CD4-positive, CD25-positive, alpha-beta regulatory T cell (primary cell): ENCODE results near the gene INTS6L. TPM values are rescaled to one million over a fixed set of nuclear protein-coding genes. Genes with fewer than 3 reads are reported as not detected.
A peak's percentile ranks its signal among the peaks of the same experiment; 100 is the strongest.

Experiments
- ATAC-seq, 2 donors: fragments of 150-1000 bp; cut with Tn5 transposase; one replicate each; pipeline ENCODE4 v1.10.0; 2021; ENCODE audit warnings: low read depth in 2 of 2, moderate number of reproducible peaks in 2 of 2, moderate library complexity in 1 of 2
- DNase-seq, 3 donors: peaks; one replicate each; pipeline versions ENCODE4 v3.0.0 to v3.0.0-alpha.2; 2012 to 2022; ENCODE audit warnings: mixed read lengths in 1 of 3
- H3K27ac ChIP-seq: one replicate; pipeline ENCODE4 v1.7.0; 2013; ENCODE audit warnings: mild to moderate bottlenecking, low read length; ENCODE audit not compliant: insufficient read depth, poor library complexity, severe bottlenecking
- H3K27me3 ChIP-seq: one replicate; pipeline ENCODE4 v1.7.0; 2013; ENCODE audit warnings: low read length; ENCODE audit not compliant: control insufficient read depth, insufficient read depth
- H3K36me3 ChIP-seq: one replicate; pipeline ENCODE4 v1.7.0; 2013; ENCODE audit warnings: mild to moderate bottlenecking, low read length, moderate library complexity; ENCODE audit not compliant: control insufficient read depth, insufficient read depth
- H3K4me1 ChIP-seq: 2 replicates; pipeline ENCODE4 v1.7.0; 2013; ENCODE audit warnings: mild to moderate bottlenecking, low read length; ENCODE audit not compliant: insufficient read depth, control insufficient read depth, poor library complexity, severe bottlenecking
- H3K4me3 ChIP-seq: one replicate; pipeline ENCODE4 v1.7.0; 2013; ENCODE audit warnings: low read depth, mild to moderate bottlenecking, low read length, moderate library complexity
- H3K9me3 ChIP-seq, 2 experiments: 1 replicate in 1 of 2; 2 replicates in 1 of 2; pipeline ENCODE4 v1.7.0; 2013; ENCODE audit warnings: low read length in 2 of 2, mild to moderate bottlenecking in 1 of 2, moderate library complexity in 1 of 2; ENCODE audit not compliant: control insufficient read depth in 2 of 2
- H3K27ac Mint-ChIP-seq, 3 donors: one replicate each; pipeline ENCODE4 v1.8.0; 2020 to 2022; ENCODE audit warnings: mild to moderate bottlenecking in 3 of 3, mixed read lengths in 3 of 3, moderate library complexity in 2 of 3
- H3K27me3 Mint-ChIP-seq: one replicate; pipeline ENCODE4 v1.8.0; 2022; ENCODE audit warnings: mild to moderate bottlenecking, mixed read lengths
- H3K36me3 Mint-ChIP-seq: one replicate; pipeline ENCODE4 v1.8.0; 2020; ENCODE audit warnings: mixed read lengths
- H3K4me1 Mint-ChIP-seq, 4 donors: one replicate each; pipeline ENCODE4 v1.8.0; 2020 to 2022; ENCODE audit warnings: mixed read lengths in 4 of 4, mild to moderate bottlenecking in 1 of 4
- H3K4me3 Mint-ChIP-seq, 4 donors: one replicate each; pipeline ENCODE4 v1.8.0; 2020 to 2022; ENCODE audit warnings: mild to moderate bottlenecking in 4 of 4, mixed read lengths in 4 of 4, moderate library complexity in 3 of 4
- H3K9me3 Mint-ChIP-seq, 7 donors: one replicate each; pipeline ENCODE4 v1.8.0; 2020 to 2022; ENCODE audit warnings: mixed read lengths in 7 of 7, mild to moderate bottlenecking in 3 of 7, moderate library complexity in 2 of 7
- polyA plus RNA-seq, 4 donors: library from polyadenylated mRNA; unstranded; fragments of 300-500 nt; fragmentation: Illumina TruSeq; gene quantifications; one replicate each; pipeline ENCODE4 v1.2.3, GENCODE V29; 2021
- total RNA-seq: library from RNA; stranded (reverse); gene quantifications from one replicate; pipeline ENCODE4 v1.2.3, GENCODE V29; 2022

The INTS6L gene
- total and polyA plus RNA-seq, 5 donors from 2014 or later, result 5.7 to 28.4 (median 6.0) TPM

- Histone ChIP-seq H3K4me1 (no peaks in the 10 kb centered on the region), H3K4me3 (no peak overlapping the region), H3K9me3 (no peaks in the 10 kb centered on the region), H3K27ac (no peak overlapping the region), H3K36me3 (no peaks in the 10 kb centered on the region), H3K27me3 (no peaks in the 10 kb centered on the region)
- DNase-seq (no peak), ATAC-seq (no peak)
- H3K4me1 Mint-ChIP-seq, result no peaks in the 10 kb centered on the region
- H3K27ac Mint-ChIP-seq, result peak overlapping the region in 1 of 3 donors; percentile 1
- no peak overlapping the region for H3K4me3 Mint-ChIP-seq
- H3K27me3 Mint-ChIP-seq, result peaks cover 6% of the 10 kb centered on the region
- no peaks in the 10 kb centered on the region for H3K36me3 Mint-ChIP-seq
- peaks cover 0 to 3% (median 0%) of the 10 kb centered on the region in 7 donors for H3K9me3 Mint-ChIP-seq
These were observed 30.9 kb upstream of the INTS6L start for GRCh38 chrX:135489542-135489941.

GRCh38 chrX:135490979-135491514 is 29.4 kb upstream of the INTS6L start:
- Mint-ChIP-seq H3K27me3 (peaks cover under 1% of the 10 kb centered on the region), H3K36me3 (no peaks in the 10 kb centered on the region), H3K27ac (no peak overlapping the region), H3K9me3 (peaks cover 0 to 4% (median 0%) of the 10 kb centered on the region in 7 donors), H3K4me3 (no peak overlapping the region), H3K4me1 (no peaks in the 10 kb centered on the region)
- H3K4me3 ChIP-seq, result no peak overlapping the region
- H3K27me3 ChIP-seq, result no peaks in the 10 kb centered on the region
- no peak for ATAC-seq
- no peaks in the 10 kb centered on the region for H3K4me1 ChIP-seq
- no peaks in the 10 kb centered on the region for H3K9me3 ChIP-seq
- no peaks in the 10 kb centered on the region for H3K36me3 ChIP-seq
- DNase-seq, result no peak
- no peak overlapping the region for H3K27ac ChIP-seq

- Mint-ChIP-seq H3K36me3 (no peaks in the 10 kb centered on the region), H3K27ac (no peak overlapping the region), H3K4me3 (no peak overlapping the region), H3K4me1 (no peaks in the 10 kb centered on the region), H3K9me3 (peaks cover 0 to 4% (median 0%) of the 10 kb centered on the region in 7 donors), H3K27me3 (peaks cover 6% of the 10 kb centered on the region)
- no peak overlapping the region for H3K4me3 ChIP-seq
- H3K27me3 ChIP-seq, result no peaks in the 10 kb centered on the region
- no peaks in the 10 kb centered on the region for H3K4me1 ChIP-seq
- ATAC-seq (no peak), DNase-seq (no peak)
- no peaks in the 10 kb centered on the region for H3K9me3 ChIP-seq
- no peaks in the 10 kb centered on the region for H3K36me3 ChIP-seq
- H3K27ac ChIP-seq, result no peak overlapping the region
These were observed 26.0 kb upstream of the INTS6L start for GRCh38 chrX:135494453-135494852.

GRCh38 chrX:135497736-135498135 is 22.7 kb upstream of the INTS6L start:
- Mint-ChIP-seq H3K27ac (no peak overlapping the region), H3K4me3 (no peak overlapping the region), H3K27me3 (peaks cover 15% of the 10 kb centered on the region), H3K9me3 (peaks cover 0 to 4% (median 0%) of the 10 kb centered on the region in 7 donors), H3K4me1 (no peaks in the 10 kb centered on the region), H3K36me3 (no peaks in the 10 kb centered on the region)
- DNase-seq (no peak), ATAC-seq (no peak)
- Histone ChIP-seq H3K27me3 (no peaks in the 10 kb centered on the region), H3K36me3 (no peaks in the 10 kb centered on the region), H3K27ac (no peak overlapping the region), H3K4me1 (no peaks in the 10 kb centered on the region), H3K4me3 (no peak overlapping the region), H3K9me3 (no peaks in the 10 kb centered on the region)

GRCh38 chrX:135498236-135498635 is 22.2 kb upstream of the INTS6L start:
- Histone ChIP-seq H3K36me3 (no peaks in the 10 kb centered on the region), H3K27ac (no peak overlapping the region), H3K4me1 (no peaks in the 10 kb centered on the region), H3K4me3 (no peak overlapping the region), H3K27me3 (no peaks in the 10 kb centered on the region), H3K9me3 (no peaks in the 10 kb centered on the region)
- Mint-ChIP-seq H3K36me3 (no peaks in the 10 kb centered on the region), H3K27me3 (peaks cover 15% of the 10 kb centered on the region), H3K4me1 (no peaks in the 10 kb centered on the region), H3K9me3 (peaks cover 0 to 4% (median 0%) of the 10 kb centered on the region in 7 donors), H3K4me3 (no peak overlapping the region), H3K27ac (no peak overlapping the region)
- ATAC-seq, result no peak
- DNase-seq, result no peak

- H3K9me3 Mint-ChIP-seq, result peaks cover 0 to 2% (median 0%) of the 10 kb centered on the region in 7 donors
- Histone ChIP-seq H3K27ac (no peak overlapping the region), H3K36me3 (no peaks in the 10 kb centered on the region), H3K4me3 (no peak overlapping the region), H3K27me3 (no peaks in the 10 kb centered on the region), H3K9me3 (no peaks in the 10 kb centered on the region), H3K4me1 (no peaks in the 10 kb centered on the region)
- DNase-seq (no peak), ATAC-seq (no peak)
- H3K36me3 Mint-ChIP-seq, result no peaks in the 10 kb centered on the region
- H3K4me1 Mint-ChIP-seq, result no peaks in the 10 kb centered on the region
- peaks cover 8% of the 10 kb centered on the region for H3K27me3 Mint-ChIP-seq
- H3K27ac Mint-ChIP-seq, result no peak overlapping the region
- H3K4me3 Mint-ChIP-seq, result no peak overlapping the region
These were observed 15.1 kb upstream of the INTS6L start for GRCh38 chrX:135505351-135505750.

GRCh38 chrX:135509885-135510284 is 10.6 kb upstream of the INTS6L start:
- Histone ChIP-seq H3K4me1 (no peaks in the 10 kb centered on the region), H3K27ac (no peak overlapping the region), H3K36me3 (no peaks in the 10 kb centered on the region), H3K9me3 (no peaks in the 10 kb centered on the region), H3K27me3 (no peaks in the 10 kb centered on the region), H3K4me3 (no peak overlapping the region)
- Mint-ChIP-seq H3K9me3 (peaks cover 0 to 3% (median 0%) of the 10 kb centered on the region in 7 donors), H3K36me3 (no peaks in the 10 kb centered on the region), H3K4me1 (peaks cover 0 to 2% (median 0%) of the 10 kb centered on the region in 4 donors), H3K27ac (no peak overlapping the region), H3K4me3 (peak overlapping the region in 1 of 4 donors; percentile 21), H3K27me3 (no peaks in the 10 kb centered on the region)
- ATAC-seq (no peak), DNase-seq (no peak)

GRCh38 chrX:135512508-135513129 is 7.8 kb upstream of the INTS6L start:
- H3K4me1 Mint-ChIP-seq, result peaks cover 0 to 2% (median 0%) of the 10 kb centered on the region in 4 donors
- no peaks in the 10 kb centered on the region for H3K36me3 Mint-ChIP-seq
- Histone ChIP-seq H3K9me3 (no peaks in the 10 kb centered on the region), H3K27ac (no peak overlapping the region), H3K27me3 (no peaks in the 10 kb centered on the region), H3K36me3 (no peaks in the 10 kb centered on the region), H3K4me3 (no peak overlapping the region), H3K4me1 (no peaks in the 10 kb centered on the region)
- H3K27me3 Mint-ChIP-seq, result peaks cover 4% of the 10 kb centered on the region
- ATAC-seq, result no peak
- no peak overlapping the region for H3K27ac Mint-ChIP-seq
- peaks cover 0 to 3% (median 0%) of the 10 kb centered on the region in 7 donors for H3K9me3 Mint-ChIP-seq
- no peak for DNase-seq
- no peak overlapping the region for H3K4me3 Mint-ChIP-seq
